Panc1 (cell line): ENCODE measurements around the gene SMTNL2. TPM values are rescaled to one million over a fixed set of nuclear protein-coding genes. Genes with fewer than 3 reads are reported as not detected.

Experiments
- ATAC-seq: fragments of 200-7000 bp; cut with Tn5 transposase; 2 replicates; pipeline ENCODE4 v1.9.1; 2020; ENCODE audit warnings: mild to moderate bottlenecking, moderate library complexity
- BruUV-seq: library from RNA; stranded (reverse); fragments of 400-500 nt; replicated peaks from 2 replicates; lab custom pipeline; 2021; lab: Mats Ljungman, UMichigan
- CTCF ChIA-PET: fragments of 300-600 bp; sonication (Branson Sonifier 250); formaldehyde crosslinking; loops from one replicate; lab custom pipeline; 2022; ENCODE audit warnings: antibody characterized with exemption; lab: Charles Lee
- POLR2A ChIA-PET: fragments of 300-600 bp; sonication (Branson Sonifier 250); formaldehyde crosslinking; loops from one replicate; lab custom pipeline; 2022; ENCODE audit warnings: antibody characterized with exemption; lab: Charles Lee
- DNase-seq: peaks from one replicate; pipeline ENCODE4 v3.0.0-alpha.2; 2010; ENCODE audit warnings: low read depth, low spot score
- H3K27ac ChIP-seq: 2 replicates; pipeline ENCODE4 v1.5.1; 2011; ENCODE audit warnings: mild to moderate bottlenecking, low read length, inconsistent platforms
- H3K27me3 ChIP-seq: fragments of 200-500 bp; sonication (Bioruptor generic); 2 replicates; pipeline ENCODE4 v1.6.0; 2014; ENCODE audit warnings: low read length, inconsistent platforms; ENCODE audit not compliant: control insufficient read depth, insufficient read depth
- H3K36me3 ChIP-seq: fragments of 200-500 bp; sonication (Bioruptor generic); 2 replicates; pipeline ENCODE4 v1.5.1; 2014; ENCODE audit warnings: inconsistent platforms, mild to moderate bottlenecking, low read length, moderate library complexity; ENCODE audit not compliant: control insufficient read depth, insufficient read depth
- H3K4me1 ChIP-seq: 2 replicates; pipeline ENCODE4 v1.5.1; 2011; ENCODE audit warnings: inconsistent platforms, mild to moderate bottlenecking, low read length, moderate library complexity; ENCODE audit not compliant: control insufficient read depth, insufficient read depth
- H3K4me3 ChIP-seq, 2 experiments: 2 replicates each; pipeline ENCODE4 v1.5.1; 2011 to 2012; ENCODE audit warnings: low read depth in 2 of 2, low read length in 2 of 2, mild to moderate bottlenecking in 2 of 2, inconsistent platforms in 1 of 2, moderate library complexity in 1 of 2
- H3K9me3 ChIP-seq: fragments of 200-500 bp; sonication (Bioruptor generic); 2 replicates; pipeline ENCODE4 v1.5.1; 2014; ENCODE audit warnings: low read depth, mild to moderate bottlenecking, inconsistent platforms, low read length, moderate library complexity; ENCODE audit not compliant: control insufficient read depth, insufficient read depth
- POLR2AphosphoS5 ChIP-seq: IDR thresholded peaks from 2 replicates; pipeline ENCODE4 v1.6.1; 2012; ENCODE audit warnings: mild to moderate bottlenecking, low read depth, low read length, moderate library complexity
- REST ChIP-seq, 2 experiments: IDR thresholded peaks; 2 replicates each; pipeline ENCODE4 v1.6.1; 2011 to 2012; ENCODE audit warnings: low read depth in 2 of 2, control low read depth in 1 of 2, low read length in 1 of 2, mild to moderate bottlenecking in 1 of 2, moderate library complexity in 1 of 2; ENCODE audit not compliant: insufficient read depth in 1 of 2
- SIN3A ChIP-seq: IDR thresholded peaks from 2 replicates; pipeline ENCODE4 v1.6.1; 2012; ENCODE audit warnings: low read depth, mild to moderate bottlenecking, low read length, moderate library complexity, borderline replicate concordance; ENCODE audit not compliant: insufficient read depth
- TCF7L2 ChIP-seq: IDR thresholded peaks from 2 replicates; pipeline ENCODE4 v1.6.1; 2011; ENCODE audit warnings: mild to moderate bottlenecking, low read depth, low read length, inconsistent platforms
- in situ Hi-C: cut with HindIII; loops from 2 replicates; pipeline ENCODE4 v1.10.0; 2016; ENCODE audit warnings: low sequenced_read_pairs, low pct_unique_long_range_greater_than_20kb
- intact Hi-C: fragments of 100-400 bp; cut with micrococcal nuclease; formaldehyde crosslinking; loops from one replicate; pipeline ENCODE4 v1.10.0; 2022; ENCODE audit not compliant: unreplicated experiment
- total RNA-seq: library from RNA; stranded (reverse); gene quantifications from one replicate; pipeline ENCODE4 v1.2.1, GENCODE V29; 2021; ENCODE audit not compliant: unreplicated experiment
- TF ChIP-seq, protein P1 (sequence below): fragments of 450-650 bp; IDR thresholded peaks from 2 replicates; pipeline ENCODE4 v1.5.1; 2017; ENCODE audit warnings: mild to moderate bottlenecking

Gene SMTNL2
- total RNA-seq, 1 experiment from 2014 or later = not detected

GRCh38 chr17:4540687-4541327 lies 43.5 kb upstream of the SMTNL2 start:
- no TSS peak for BruUV-seq
- Histone ChIP-seq H3K27ac (no peak overlapping the region), H3K9me3 (no peaks in the 10 kb centered on the region), H3K4me3 (no peak overlapping the region), H3K36me3 (peaks cover 3% of the 10 kb centered on the region; the same call in 1 of the 2 replicates), H3K27me3 (no peaks in the 10 kb centered on the region), H3K4me1 (peaks cover 19% of the 10 kb centered on the region)
- intact Hi-C loops (no loop called here), in situ Hi-C loops (no loop called here)
- ATAC-seq = no peak
- TF ChIP-seq REST (IDR thresholded peaks at IDR 0.05; ENCODE audit: insufficient read depth in 1 of 2, low read depth in 2 of 2, low read length in 1 of 2) (no peak), POLR2AphosphoS5 (no peak), TCF7L2 (no peak), SIN3A (no peak)
- TF ChIP-seq, protein P1, sequence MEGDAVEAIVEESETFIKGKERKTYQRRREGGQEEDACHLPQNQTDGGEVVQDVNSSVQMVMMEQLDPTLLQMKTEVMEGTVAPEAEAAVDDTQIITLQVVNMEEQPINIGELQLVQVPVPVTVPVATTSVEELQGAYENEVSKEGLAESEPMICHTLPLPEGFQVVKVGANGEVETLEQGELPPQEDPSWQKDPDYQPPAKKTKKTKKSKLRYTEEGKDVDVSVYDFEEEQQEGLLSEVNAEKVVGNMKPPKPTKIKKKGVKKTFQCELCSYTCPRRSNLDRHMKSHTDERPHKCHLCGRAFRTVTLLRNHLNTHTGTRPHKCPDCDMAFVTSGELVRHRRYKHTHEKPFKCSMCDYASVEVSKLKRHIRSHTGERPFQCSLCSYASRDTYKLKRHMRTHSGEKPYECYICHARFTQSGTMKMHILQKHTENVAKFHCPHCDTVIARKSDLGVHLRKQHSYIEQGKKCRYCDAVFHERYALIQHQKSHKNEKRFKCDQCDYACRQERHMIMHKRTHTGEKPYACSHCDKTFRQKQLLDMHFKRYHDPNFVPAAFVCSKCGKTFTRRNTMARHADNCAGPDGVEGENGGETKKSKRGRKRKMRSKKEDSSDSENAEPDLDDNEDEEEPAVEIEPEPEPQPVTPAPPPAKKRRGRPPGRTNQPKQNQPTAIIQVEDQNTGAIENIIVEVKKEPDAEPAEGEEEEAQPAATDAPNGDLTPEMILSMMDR = no peak
- CTCF ChIA-PET = no interaction called here
- DNase-seq = no peak
- POLR2A ChIA-PET = no interaction called here

GRCh38 chr17:4541328-4542002 lies 42.9 kb upstream of the SMTNL2 start:
- no peak overlapping the region for H3K4me3 ChIP-seq
- peaks cover 3% of the 10 kb centered on the region; the same call in 1 of the 2 replicates for H3K36me3 ChIP-seq
- H3K27me3 ChIP-seq = no peaks in the 10 kb centered on the region
- in situ Hi-C loops = no loop called here
- DNase-seq (no peak), ATAC-seq (no peak)
- H3K9me3 ChIP-seq = no peaks in the 10 kb centered on the region
- TF ChIP-seq REST (IDR thresholded peaks at IDR 0.05; ENCODE audit: insufficient read depth in 1 of 2, low read depth in 2 of 2, low read length in 1 of 2) = no peak
- TF ChIP-seq SIN3A = no peak
- TF ChIP-seq POLR2AphosphoS5 = no peak
- TF ChIP-seq, protein P1 = no peak; the same call in 1 of the 2 replicates
- no peak for TF ChIP-seq TCF7L2
- no TSS peak for BruUV-seq
- H3K4me1 ChIP-seq = peaks cover 18% of the 10 kb centered on the region
- intact Hi-C loops = no loop called here
- ChIA-PET POLR2A (no interaction called here), CTCF (no interaction called here)
- H3K27ac ChIP-seq = no peak overlapping the region
